IPS-15b (cell line): Measurements from ENCODE around the gene CNNM2.

ENCODE experiments used
- H3K27me3 ChIP-seq: one replicate; pipeline ENCODE4 v1.6.1; 2013; ENCODE audit warnings: low read length; ENCODE audit not compliant: control insufficient read depth, insufficient read depth
- H3K36me3 ChIP-seq: one replicate; pipeline ENCODE4 v1.6.1; 2013; ENCODE audit warnings: low read length; ENCODE audit not compliant: control insufficient read depth, insufficient read depth
- H3K4me1 ChIP-seq: one replicate; pipeline ENCODE4 v1.6.1; 2013; ENCODE audit warnings: mild to moderate bottlenecking, low read length; ENCODE audit not compliant: control insufficient read depth, insufficient read depth
- H3K4me3 ChIP-seq: one replicate; pipeline ENCODE4 v1.5.1; 2013; ENCODE audit warnings: low read depth, low read length
- H3K9ac ChIP-seq: one replicate; pipeline ENCODE4 v1.6.1; 2013; ENCODE audit warnings: low read depth, mild to moderate bottlenecking, low read length
- H3K9me3 ChIP-seq: one replicate; pipeline ENCODE4 v1.6.1; 2013; ENCODE audit warnings: mild to moderate bottlenecking, low read length; ENCODE audit not compliant: control insufficient read depth, insufficient read depth

CNNM2 gene

DNA sequence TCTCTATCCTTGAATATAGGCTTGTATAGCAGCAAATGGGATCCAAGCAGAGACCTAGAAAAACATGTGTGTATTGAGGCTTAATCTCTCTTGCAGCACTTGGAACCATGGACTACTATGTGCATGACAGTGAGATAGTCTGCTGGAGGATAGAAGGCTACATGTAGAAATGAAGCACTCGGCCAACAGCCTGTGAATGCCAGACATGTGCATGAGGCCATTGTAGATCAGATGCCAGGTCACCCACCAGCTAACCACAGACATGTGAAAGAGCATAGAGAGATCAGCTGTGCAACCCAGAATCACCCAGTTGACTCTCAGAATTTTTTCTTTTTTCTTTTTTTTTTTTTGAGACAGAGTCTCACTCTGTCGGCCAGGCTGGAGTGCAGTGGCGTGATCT lies 184.1 kb downstream of the CNNM2 start:
- Histone ChIP-seq H3K9me3 (no peaks in the 10 kb centered on the region), H3K36me3 (peaks cover 9% of the 10 kb centered on the region), H3K27me3 (no peaks in the 10 kb centered on the region), H3K9ac (no peak overlapping the region), H3K4me3 (no peak overlapping the region), H3K4me1 (peaks cover 3% of the 10 kb centered on the region)

DNA sequence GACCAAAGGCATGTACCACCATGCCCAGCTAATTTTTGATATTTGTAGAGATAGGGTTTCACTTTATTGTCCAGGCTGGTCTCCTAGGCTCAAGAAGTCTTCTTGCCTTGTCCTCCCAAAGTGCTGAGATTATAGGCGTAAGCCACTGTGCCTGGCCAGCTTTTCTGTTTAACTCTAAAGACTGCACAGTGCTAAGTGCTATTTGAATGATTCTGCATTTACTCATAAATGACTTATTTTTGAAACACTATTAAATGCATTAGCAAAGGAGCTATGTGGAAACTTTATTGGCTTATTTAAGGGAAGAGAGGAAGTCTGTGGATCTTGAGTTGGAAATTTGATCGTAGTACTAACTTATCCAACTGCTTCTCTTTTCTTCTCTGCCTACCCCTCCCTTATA lies 185.9 kb downstream of the CNNM2 start:
- H3K36me3 ChIP-seq: peaks cover 9% of the 10 kb centered on the region
- H3K27me3 ChIP-seq: no peaks in the 10 kb centered on the region
- no peak overlapping the region for H3K4me3 ChIP-seq
- H3K9ac ChIP-seq: no peak overlapping the region
- H3K4me1 ChIP-seq: peaks cover 3% of the 10 kb centered on the region
- no peaks in the 10 kb centered on the region for H3K9me3 ChIP-seq

DNA sequence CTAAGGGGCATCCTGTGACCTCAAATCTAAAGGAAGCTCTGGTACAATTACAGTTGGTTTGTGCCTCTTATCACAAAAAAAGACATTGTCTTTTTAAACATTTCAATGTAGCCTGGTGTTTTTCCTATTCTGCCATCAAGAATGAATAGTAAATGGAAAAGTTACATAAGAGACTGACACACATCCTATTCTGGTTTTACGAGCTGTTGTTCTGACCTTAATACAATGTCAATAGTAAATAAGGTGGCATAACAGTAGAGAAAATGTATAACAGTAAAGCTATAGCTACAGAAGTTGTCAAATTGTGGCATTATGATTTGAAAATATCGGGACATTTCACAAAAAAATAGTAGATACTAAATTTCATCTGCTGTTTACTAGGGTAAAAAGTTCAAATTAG lies 186.6 kb downstream of the CNNM2 start:
- Histone ChIP-seq H3K4me1 (peaks cover 3% of the 10 kb centered on the region), H3K27me3 (no peaks in the 10 kb centered on the region), H3K9me3 (no peaks in the 10 kb centered on the region), H3K4me3 (no peak overlapping the region), H3K9ac (no peak overlapping the region), H3K36me3 (peaks cover 9% of the 10 kb centered on the region)

DNA sequence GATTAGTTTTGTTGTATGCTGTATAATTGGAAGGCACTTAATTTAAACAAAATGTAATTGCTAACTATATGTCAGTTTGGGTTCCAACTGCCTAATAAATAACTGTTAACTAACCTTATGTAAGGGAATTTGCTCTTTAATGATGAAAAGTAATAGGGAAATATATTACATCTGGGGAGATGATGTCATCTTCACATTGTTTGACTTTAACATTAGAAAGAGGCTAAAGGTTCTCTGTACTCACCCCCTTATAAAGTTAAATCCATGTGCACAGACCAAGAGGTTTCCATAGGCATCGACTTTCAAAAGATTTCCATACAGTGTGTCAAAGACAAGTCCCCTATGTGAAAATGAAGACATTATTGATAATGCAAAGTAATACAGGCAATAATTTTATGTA lies 187.4 kb downstream of the CNNM2 start:
- Histone ChIP-seq H3K4me1 (peaks cover 3% of the 10 kb centered on the region), H3K4me3 (no peak overlapping the region), H3K36me3 (peaks cover 6% of the 10 kb centered on the region), H3K27me3 (no peaks in the 10 kb centered on the region), H3K9me3 (no peaks in the 10 kb centered on the region), H3K9ac (no peak overlapping the region)

DNA sequence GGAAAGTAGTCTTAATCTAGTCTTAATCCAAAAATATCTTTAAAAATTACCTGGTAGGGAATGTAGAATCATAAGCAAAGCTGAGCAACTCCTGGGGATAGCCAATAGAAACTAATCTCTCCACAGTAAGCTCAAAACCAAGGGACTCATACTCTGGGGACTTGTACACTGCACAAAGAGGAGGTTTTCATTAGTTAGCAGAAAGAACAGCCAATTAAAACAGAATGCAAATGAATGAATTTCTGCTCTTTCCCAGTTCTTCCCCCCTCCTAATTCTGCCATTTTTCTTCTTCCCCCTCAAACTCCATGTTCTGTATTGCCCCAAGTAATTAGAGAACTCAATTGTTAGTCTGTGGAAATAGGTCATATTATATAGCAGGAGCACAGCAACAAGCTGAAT lies 188.4 kb downstream of the CNNM2 start:
- Histone ChIP-seq H3K4me3 (no peak overlapping the region), H3K9ac (no peak overlapping the region), H3K9me3 (no peaks in the 10 kb centered on the region), H3K36me3 (peaks cover 3% of the 10 kb centered on the region), H3K27me3 (no peaks in the 10 kb centered on the region), H3K4me1 (peaks cover 8% of the 10 kb centered on the region)

DNA sequence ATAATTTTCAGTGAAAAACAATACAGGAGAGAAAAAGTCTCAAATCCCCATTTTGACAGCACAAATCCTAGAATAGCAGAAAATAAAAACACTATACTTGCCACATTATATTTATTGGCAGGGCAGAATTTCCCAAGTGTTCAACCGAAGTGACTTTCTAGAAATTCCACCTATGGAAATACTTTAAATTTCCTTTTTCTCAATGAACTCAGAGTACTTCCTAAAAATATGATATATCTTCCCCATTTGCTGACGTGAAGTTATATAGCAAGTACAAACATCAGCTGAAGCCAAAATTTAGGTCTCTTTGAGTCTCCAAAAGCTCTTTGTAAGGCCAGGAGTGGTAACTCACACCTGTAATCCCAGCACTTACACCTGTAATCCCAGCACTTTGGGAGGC lies 191.7 kb downstream of the CNNM2 start:
- Histone ChIP-seq H3K9me3 (no peaks in the 10 kb centered on the region), H3K36me3 (no peaks in the 10 kb centered on the region), H3K4me1 (peaks cover 9% of the 10 kb centered on the region), H3K27me3 (no peaks in the 10 kb centered on the region), H3K4me3 (no peak overlapping the region), H3K9ac (no peak overlapping the region)

DNA sequence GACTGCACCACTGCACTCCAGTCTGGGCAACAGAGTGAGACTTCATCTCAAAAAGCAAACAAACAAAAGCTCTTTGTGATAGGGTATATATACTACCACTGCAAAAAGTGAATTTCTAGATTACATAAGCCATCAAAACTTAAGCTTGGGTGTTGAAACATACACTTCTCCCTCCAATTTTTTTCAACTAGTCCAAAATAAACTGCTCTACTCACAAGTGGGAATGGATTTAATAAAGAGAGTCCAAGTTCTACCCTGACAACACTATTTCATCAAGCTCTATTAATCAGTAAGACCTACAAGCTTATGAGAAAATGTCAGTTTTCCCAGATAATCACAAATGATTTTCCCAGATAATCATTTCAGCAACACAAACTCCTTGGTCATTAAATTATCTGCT lies 192.3 kb downstream of the CNNM2 start:
- Histone ChIP-seq H3K9ac (no peak overlapping the region), H3K9me3 (no peaks in the 10 kb centered on the region), H3K4me3 (no peak overlapping the region), H3K36me3 (no peaks in the 10 kb centered on the region), H3K27me3 (no peaks in the 10 kb centered on the region), H3K4me1 (peaks cover 9% of the 10 kb centered on the region)

DNA sequence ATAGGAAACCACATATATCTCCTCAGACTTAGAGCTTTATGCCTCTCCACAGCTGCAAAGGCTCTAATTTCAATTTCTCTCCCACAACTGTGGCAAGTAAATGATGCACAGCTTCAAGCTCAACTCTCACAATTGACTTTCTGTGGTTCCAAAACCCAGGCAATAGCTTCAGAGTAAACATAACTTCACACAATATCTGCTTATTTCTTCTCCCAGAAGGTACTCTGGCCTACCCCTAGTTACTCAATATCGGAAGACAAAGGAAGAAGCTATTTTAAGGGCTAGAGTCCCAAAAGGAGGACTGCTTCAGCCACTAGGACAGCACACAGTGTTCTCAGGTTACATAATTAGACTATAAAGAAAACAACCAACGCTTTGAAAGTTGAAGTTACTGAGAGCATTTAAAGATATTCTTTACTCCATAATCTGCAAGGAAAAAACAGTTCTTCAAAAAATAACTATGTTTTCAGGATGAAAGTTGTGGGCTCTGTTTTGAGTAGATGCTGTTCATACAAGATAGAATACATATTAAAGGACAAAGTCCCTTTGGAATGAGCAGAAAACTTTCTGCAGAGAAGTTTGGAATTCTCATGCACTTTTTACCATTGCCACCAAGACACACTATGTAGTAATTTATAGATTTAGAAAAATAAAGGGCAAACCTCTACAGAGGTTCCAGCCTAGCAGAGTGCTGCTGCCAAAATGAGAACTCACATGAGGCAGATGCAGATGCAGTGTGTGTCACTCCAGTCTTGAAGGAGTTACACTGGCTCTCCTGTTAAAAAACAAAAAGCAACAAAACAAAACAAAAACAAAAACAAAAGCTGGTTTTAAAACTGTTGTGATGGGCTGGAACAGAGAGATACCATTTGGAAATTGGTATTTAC lies 193.2 kb downstream of the CNNM2 start:
- H3K9ac ChIP-seq: no peak overlapping the region
- H3K4me3 ChIP-seq: no peak overlapping the region
- H3K36me3 ChIP-seq: no peaks in the 10 kb centered on the region

DNA sequence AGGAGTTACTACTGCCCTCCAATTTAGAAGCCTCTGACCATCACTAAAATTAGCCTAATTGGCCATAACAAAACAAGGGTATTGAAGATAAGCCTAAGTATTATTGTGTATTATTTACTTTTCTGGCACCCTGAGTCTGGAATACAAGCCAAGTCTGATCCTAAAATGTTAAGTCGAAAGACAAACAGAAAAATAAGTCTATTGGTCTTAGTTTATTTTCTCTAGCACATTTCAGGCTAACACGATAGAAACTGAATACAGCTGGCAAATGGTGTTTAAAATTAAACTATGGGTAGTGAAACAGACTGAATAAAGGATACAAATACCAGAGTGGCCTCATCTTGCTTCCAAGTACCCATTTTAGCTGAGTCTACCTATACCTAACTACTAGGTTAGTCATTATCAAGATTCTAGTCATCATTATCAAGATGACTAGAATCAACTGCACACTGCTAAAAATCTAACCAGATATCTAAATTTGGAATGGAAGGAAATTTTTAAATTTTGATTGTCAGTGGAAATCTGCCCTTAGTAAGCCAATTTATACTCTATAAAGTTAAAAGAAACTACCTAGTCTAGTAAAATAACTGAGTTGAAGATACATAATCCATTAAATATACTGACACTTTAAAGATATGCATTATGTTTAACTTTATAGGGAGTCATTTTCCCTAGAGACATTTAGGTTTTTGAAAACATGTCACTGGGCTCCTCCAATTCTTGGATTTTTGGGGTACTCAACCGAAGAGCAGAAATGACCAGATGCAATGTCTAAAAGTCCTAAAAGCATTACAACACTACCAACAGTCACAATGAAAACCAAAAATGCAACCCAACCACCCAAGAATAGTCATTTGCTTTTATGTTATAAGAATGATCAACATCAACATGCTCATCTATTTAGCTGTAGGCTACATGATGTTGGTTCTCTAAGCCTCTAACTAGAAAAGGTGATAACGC lies 194.1 kb downstream of the CNNM2 start:
- H3K9ac ChIP-seq: no peak overlapping the region
- H3K27me3 ChIP-seq: no peaks in the 10 kb centered on the region
- H3K4me1 ChIP-seq: peaks cover 9% of the 10 kb centered on the region
- no peak overlapping the region for H3K4me3 ChIP-seq
- H3K36me3 ChIP-seq: no peaks in the 10 kb centered on the region
- no peaks in the 10 kb centered on the region for H3K9me3 ChIP-seq

More for the DNA sequence above, 193.2 kb downstream of the CNNM2 start:
- no peaks in the 10 kb centered on the region for H3K27me3 ChIP-seq
- peaks cover 9% of the 10 kb centered on the region for H3K4me1 ChIP-seq
- no peaks in the 10 kb centered on the region for H3K9me3 ChIP-seq

DNA sequence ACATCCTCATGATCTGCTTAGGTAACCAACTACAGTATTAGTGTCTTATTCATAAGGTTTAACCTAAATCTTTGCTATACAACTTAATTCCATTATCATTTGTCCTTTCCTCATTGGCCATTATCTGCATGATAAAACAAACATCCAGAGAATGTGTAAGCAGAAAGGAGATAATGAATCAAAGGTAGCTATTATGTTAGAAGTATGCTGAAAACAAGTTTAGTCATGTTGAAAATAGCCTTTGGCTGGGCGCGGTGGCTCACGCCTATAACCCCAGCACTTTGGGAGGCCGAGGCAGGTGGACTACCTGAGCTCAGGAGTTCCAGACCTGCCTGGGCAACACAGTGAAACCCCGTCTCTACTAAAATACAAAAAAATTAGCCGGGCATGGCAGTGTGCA lies 196.8 kb downstream of the CNNM2 start:
- Histone ChIP-seq H3K36me3 (no peaks in the 10 kb centered on the region), H3K4me3 (no peak overlapping the region), H3K4me1 (peaks cover 9% of the 10 kb centered on the region), H3K9me3 (no peaks in the 10 kb centered on the region), H3K9ac (no peak overlapping the region), H3K27me3 (no peaks in the 10 kb centered on the region)

DNA sequence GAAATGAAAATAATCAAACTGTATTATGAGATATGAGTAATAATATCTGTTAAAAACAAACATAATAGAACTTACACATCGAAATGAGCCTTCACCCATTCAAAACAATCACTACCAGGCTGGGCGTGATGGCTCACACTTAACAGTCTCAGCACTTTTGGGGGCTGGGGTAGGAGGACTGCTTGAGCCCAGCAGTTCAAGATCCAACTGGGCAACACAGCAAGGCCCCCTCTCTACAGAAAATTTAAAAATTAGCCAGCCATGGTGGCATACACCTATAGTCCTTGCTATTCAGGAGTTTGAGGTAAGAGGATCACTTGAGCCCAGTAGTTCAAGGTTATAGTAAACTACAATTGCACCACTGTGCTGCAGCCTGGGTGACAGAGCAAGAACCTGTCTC lies 199.2 kb downstream of the CNNM2 start:
- no peak overlapping the region for H3K4me3 ChIP-seq
- no peaks in the 10 kb centered on the region for H3K4me1 ChIP-seq
- H3K27me3 ChIP-seq: no peaks in the 10 kb centered on the region
- H3K9ac ChIP-seq: no peak overlapping the region
- no peaks in the 10 kb centered on the region for H3K9me3 ChIP-seq
- H3K36me3 ChIP-seq: no peaks in the 10 kb centered on the region
